Ascending aorta (tissue), 2 donors: ENCODE results near the gene PTCRA. TPM values are rescaled to one million over a fixed set of nuclear protein-coding genes. Genes with fewer than 3 reads are reported as not detected.

Experiments used
- DNase-seq, 2 donors: peaks; one replicate each; pipeline ENCODE4 v3.0.0-alpha.2; 2019; ENCODE audit warnings: low spot score in 2 of 2
- H3K27ac ChIP-seq, 2 donors: fragments of 200-600 bp; sonication (generic); one replicate each; pipeline ENCODE4 v1.5.1; 2016 to 2017; ENCODE audit warnings: mild to moderate bottlenecking in 1 of 2
- H3K27me3 ChIP-seq: fragments of 200-600 bp; sonication (generic); one replicate; pipeline ENCODE4 v1.5.1; 2017
- H3K36me3 ChIP-seq, 2 donors: fragments of 200-600 bp; sonication (generic); one replicate each; pipeline ENCODE4 v1.5.1; 2016
- H3K4me1 ChIP-seq, 2 donors: fragments of 200-600 bp; sonication (generic); one replicate each; pipeline ENCODE4 v1.5.1; 2016 to 2017; ENCODE audit warnings: mild to moderate bottlenecking in 1 of 2
- H3K4me3 ChIP-seq, 2 donors: fragments of 200-600 bp; sonication (generic); one replicate each; pipeline ENCODE4 v1.5.1; 2016 to 2017; ENCODE audit warnings: mild to moderate bottlenecking in 1 of 2
- H3K9me3 ChIP-seq, 2 donors: fragments of 200-600 bp; sonication (generic); one replicate each; pipeline ENCODE4 v1.5.1; 2016
- intact Hi-C: fragments of 100-400 bp; cut with DNase I; formaldehyde crosslinking; loops from one replicate; pipeline ENCODE4 v1.15.1; 2023
- total RNA-seq: library from RNA; depleted of rRNA; stranded (reverse); fragments of >200 nt; gene quantifications from one replicate; pipeline ENCODE4 v1.1.0, GENCODE V29; 2016
- TF ChIP-seq, protein P1 (sequence below), 3 experiments: fragments of 200-600 bp in 2 of 3; fragments of 450-650 bp in 1 of 3; sonication (generic) in 2 of 3; IDR thresholded peaks; one replicate each; pipeline ENCODE4 v1.5.1; 2016 to 2019; ENCODE audit warnings: antibody characterized with exemption in 3 of 3, mild to moderate bottlenecking in 1 of 3, moderate library complexity in 1 of 3

PTCRA gene
- total RNA-seq, 1 donor from 2014 or later, result not detected

GRCh38 chr6:42968126-42968701 is 52.4 kb downstream of the PTCRA start:
- Histone ChIP-seq H3K4me3 (no peak overlapping the region), H3K4me1 (no peaks in the 10 kb centered on the region), H3K27ac (no peak overlapping the region), H3K27me3 (no peaks in the 10 kb centered on the region), H3K9me3 (no peaks in the 10 kb centered on the region), H3K36me3 (peaks cover 40 to 58% of the 10 kb centered on the region in 2 donors)
- intact Hi-C loops, result no loop called here
- DNase-seq, result no peak
- TF ChIP-seq, protein P1, sequence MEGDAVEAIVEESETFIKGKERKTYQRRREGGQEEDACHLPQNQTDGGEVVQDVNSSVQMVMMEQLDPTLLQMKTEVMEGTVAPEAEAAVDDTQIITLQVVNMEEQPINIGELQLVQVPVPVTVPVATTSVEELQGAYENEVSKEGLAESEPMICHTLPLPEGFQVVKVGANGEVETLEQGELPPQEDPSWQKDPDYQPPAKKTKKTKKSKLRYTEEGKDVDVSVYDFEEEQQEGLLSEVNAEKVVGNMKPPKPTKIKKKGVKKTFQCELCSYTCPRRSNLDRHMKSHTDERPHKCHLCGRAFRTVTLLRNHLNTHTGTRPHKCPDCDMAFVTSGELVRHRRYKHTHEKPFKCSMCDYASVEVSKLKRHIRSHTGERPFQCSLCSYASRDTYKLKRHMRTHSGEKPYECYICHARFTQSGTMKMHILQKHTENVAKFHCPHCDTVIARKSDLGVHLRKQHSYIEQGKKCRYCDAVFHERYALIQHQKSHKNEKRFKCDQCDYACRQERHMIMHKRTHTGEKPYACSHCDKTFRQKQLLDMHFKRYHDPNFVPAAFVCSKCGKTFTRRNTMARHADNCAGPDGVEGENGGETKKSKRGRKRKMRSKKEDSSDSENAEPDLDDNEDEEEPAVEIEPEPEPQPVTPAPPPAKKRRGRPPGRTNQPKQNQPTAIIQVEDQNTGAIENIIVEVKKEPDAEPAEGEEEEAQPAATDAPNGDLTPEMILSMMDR (IDR thresholded peaks at IDR 0.05), result no peak

DNA sequence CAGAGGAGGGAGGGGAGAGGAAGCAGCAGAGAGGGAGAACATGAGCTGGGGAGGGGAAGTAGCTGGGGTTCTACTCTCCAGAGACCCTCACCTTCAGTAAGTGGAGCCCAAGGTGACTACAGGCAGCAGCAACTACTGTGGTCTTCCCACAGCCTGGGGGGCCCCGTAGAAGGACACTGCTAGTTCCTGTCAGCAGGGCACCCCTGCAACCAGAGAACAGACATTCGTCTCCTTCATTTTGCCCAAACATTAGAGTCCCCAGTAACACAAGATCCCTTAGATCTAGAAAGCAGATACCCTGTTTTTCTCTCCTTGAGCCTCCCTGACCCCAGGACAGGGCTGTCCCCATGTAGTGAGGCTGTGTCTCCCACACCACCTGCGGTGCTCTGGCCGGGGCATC is 52.9 kb downstream of the PTCRA start:
- TF ChIP-seq, protein P1 (IDR thresholded peaks at IDR 0.05), result no peak
- Histone ChIP-seq H3K27me3 (no peaks in the 10 kb centered on the region), H3K36me3 (peaks cover 34 to 58% of the 10 kb centered on the region in 2 donors), H3K4me1 (no peaks in the 10 kb centered on the region), H3K9me3 (no peaks in the 10 kb centered on the region), H3K27ac (no peak overlapping the region), H3K4me3 (no peak overlapping the region)
- DNase-seq, result no peak
- intact Hi-C loops, result no loop called here

GRCh38 chr6:42969431-42969830 is 53.6 kb downstream of the PTCRA start:
- TF ChIP-seq, protein P1 (IDR thresholded peaks at IDR 0.05), result no peak
- Histone ChIP-seq H3K27ac (no peak overlapping the region), H3K9me3 (no peaks in the 10 kb centered on the region), H3K4me3 (no peak overlapping the region), H3K27me3 (no peaks in the 10 kb centered on the region), H3K36me3 (peaks cover 30 to 53% of the 10 kb centered on the region in 2 donors), H3K4me1 (no peaks in the 10 kb centered on the region)
- DNase-seq, result no peak
- intact Hi-C loops, result no loop called here

GRCh38 chr6:42969934-42970333 is 54.1 kb downstream of the PTCRA start:
- no peak for DNase-seq
- Histone ChIP-seq H3K4me3 (no peak overlapping the region), H3K9me3 (no peaks in the 10 kb centered on the region), H3K27me3 (no peaks in the 10 kb centered on the region), H3K36me3 (peaks cover 25 to 48% of the 10 kb centered on the region in 2 donors), H3K27ac (no peak overlapping the region), H3K4me1 (no peaks in the 10 kb centered on the region)
- TF ChIP-seq, protein P1 (IDR thresholded peaks at IDR 0.05), result no peak
- intact Hi-C loops, result no loop called here

GRCh38 chr6:42970871-42971612 is 55.2 kb downstream of the PTCRA start:
- Histone ChIP-seq H3K27me3 (no peaks in the 10 kb centered on the region), H3K27ac (no peak overlapping the region), H3K4me1 (no peaks in the 10 kb centered on the region), H3K4me3 (no peak overlapping the region), H3K9me3 (no peaks in the 10 kb centered on the region), H3K36me3 (peaks cover 18 to 37% of the 10 kb centered on the region in 2 donors)
- TF ChIP-seq, protein P1 (IDR thresholded peaks at IDR 0.05), result no peak
- no peak for DNase-seq
- intact Hi-C loops, result no loop called here
